Measurements from ENCODE around the gene GNAT1.
A peak's percentile ranks its signal among the peaks of the same experiment; 100 is the strongest.
"Not testable (repeated sequence)": the region's sequence is repeated elsewhere in the genome, so short reads cannot be mapped to it uniquely, and the experiment has no call there.

GNAT1 gene

GRCh38 chr3:50224639-50225038, 33.2 kb downstream of the GNAT1 start:
- DNase-seq: no peak

- peak; percentile 54 for DNase-seq
Measured at GRCh38 chr3:50226888-50227389, 35.5 kb downstream of the GNAT1 start.

- DNase-seq: peak; percentile 78
Measured at GRCh38 chr3:50227390-50228183, 36.2 kb downstream of the GNAT1 start.

GRCh38 chr3:50228184-50228763, 36.9 kb downstream of the GNAT1 start:
- DNase-seq: not testable (repeated sequence)

- no peak for DNase-seq
Measured at GRCh38 chr3:50229490-50229889, 38.1 kb downstream of the GNAT1 start.

GRCh38 chr3:50230104-50230793, 38.8 kb downstream of the GNAT1 start:
- no peak for DNase-seq

GRCh38 chr3:50230794-50231125, 39.4 kb downstream of the GNAT1 start:
- no peak for DNase-seq

GRCh38 chr3:50231581-50231980, 40.2 kb downstream of the GNAT1 start:
- DNase-seq: no peak

GRCh38 chr3:50232303-50232702, 40.9 kb downstream of the GNAT1 start:
- no peak for DNase-seq

GRCh38 chr3:50233176-50233575, 41.8 kb downstream of the GNAT1 start:
- DNase-seq: no peak

GRCh38 chr3:50235716-50236483, 44.5 kb downstream of the GNAT1 start, which contains the start of gene GNAI2:
GNAI2 (plus strand) TSS chr3:50236204; CDS start chr3:50236336, 132 bp downstream.
- peak; percentile 88 for DNase-seq

- DNase-seq: no peak
Measured at GRCh38 chr3:50236484-50237132, 45.2 kb downstream of the GNAT1 start.

GRCh38 chr3:50237133-50237651, 45.8 kb downstream of the GNAT1 start:
- no peak for DNase-seq

GRCh38 chr3:50237754-50238548, 46.5 kb downstream of the GNAT1 start:
- peak; percentile 33 for DNase-seq

- no peak for DNase-seq
Measured at GRCh38 chr3:50238549-50239026, 47.2 kb downstream of the GNAT1 start.

GRCh38 chr3:50239649-50240048, 48.2 kb downstream of the GNAT1 start:
- no peak for DNase-seq

GRCh38 chr3:50241163-50241562, 49.8 kb downstream of the GNAT1 start:
- no peak for DNase-seq

- DNase-seq: no peak
Measured at GRCh38 chr3:50241713-50242380, 50.4 kb downstream of the GNAT1 start.

GRCh38 chr3:50242381-50242770, 51.0 kb downstream of the GNAT1 start:
- no peak for DNase-seq

- no peak for DNase-seq
Measured at GRCh38 chr3:50242851-50243542, 51.6 kb downstream of the GNAT1 start.

All from DMS79 treated with DMSO at 0.1 percent for 48 hours (cell line).